NCI-H82 (cell line): ENCODE measurements around the gene ARAP2.

Experiments
- DNase-seq: peaks from one replicate; lab custom pipeline; 2025; lab: John Stamatoyannopoulos, UW

ARAP2 gene

DNA sequence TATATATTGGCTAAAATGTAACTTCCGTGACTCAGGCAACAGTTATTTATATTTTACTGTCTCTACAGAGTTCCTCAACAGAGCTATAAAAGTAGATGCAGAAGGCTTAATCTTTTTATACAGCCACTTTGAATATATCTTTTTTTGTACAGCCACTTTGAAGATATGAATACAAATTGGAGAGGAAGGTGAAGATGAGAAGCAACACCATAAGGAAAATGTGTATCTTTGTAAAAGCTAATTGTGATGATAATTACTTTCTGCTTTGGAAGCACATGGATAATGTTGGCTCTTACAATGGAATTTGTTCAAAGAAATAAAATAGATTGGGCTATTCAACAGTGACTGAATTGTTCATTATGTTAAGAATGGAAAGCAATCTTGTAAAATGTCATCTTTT lies 205.8 kb downstream of the ARAP2 start:
- no peak for DNase-seq

DNA sequence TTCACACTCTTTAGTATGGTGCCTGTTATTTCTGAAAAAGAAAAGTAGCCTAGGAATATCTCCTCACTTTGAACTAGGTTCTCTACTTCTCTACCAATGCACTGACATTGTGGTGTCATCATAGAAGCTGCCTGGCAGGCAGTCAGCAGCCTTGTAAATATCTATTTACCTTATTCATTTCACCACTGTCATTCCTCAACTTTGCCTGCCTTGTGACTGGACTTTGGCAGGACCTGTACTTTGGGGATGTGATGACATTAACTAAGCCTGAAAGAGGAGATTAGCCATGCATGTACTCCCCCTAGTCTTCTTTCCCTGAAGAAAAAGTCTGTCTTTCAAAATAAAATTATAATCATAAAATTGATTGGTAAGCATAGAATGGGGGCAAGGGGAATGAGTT lies 207.2 kb downstream of the ARAP2 start:
- DNase-seq, result no peak

DNA sequence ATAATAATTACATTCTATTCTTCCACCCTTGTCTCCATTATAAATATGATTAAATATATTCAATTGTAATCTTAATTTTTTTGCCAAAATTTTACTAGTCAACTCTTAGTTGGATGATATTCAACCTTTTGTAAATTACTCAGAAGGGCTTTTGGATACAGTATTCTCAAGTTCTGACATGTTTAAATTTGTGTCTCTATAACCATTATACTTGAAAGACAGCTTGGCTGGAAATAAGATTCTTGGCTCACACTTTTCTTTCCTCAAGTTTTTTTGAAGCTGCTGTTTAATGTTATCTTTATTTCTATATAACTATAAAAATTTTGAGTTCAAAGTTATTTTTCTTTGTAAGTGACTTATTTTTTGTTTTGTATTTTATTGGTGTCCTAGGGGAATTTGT lies 214.4 kb downstream of the ARAP2 start:
- DNase-seq, result no peak

DNA sequence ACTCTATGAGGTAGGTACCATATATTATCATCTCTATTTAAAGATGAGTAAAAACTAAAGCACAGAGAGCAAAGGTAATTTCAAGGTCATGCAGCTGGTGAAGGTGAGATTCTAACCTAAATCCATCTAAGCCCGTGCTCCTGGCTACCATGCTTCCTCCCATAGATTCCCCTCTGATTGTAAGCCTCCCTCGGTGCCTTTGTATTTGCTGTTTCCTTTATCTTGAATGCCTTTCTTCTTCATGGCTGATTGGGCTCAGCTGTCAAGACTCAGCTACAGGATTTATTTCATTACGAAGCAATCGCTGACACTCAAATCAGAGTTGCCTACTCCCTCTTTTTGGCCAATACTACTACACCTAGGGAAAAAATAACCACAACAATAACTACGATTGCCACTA lies 217.1 kb downstream of the ARAP2 start:
- DNase-seq, result no peak

DNA sequence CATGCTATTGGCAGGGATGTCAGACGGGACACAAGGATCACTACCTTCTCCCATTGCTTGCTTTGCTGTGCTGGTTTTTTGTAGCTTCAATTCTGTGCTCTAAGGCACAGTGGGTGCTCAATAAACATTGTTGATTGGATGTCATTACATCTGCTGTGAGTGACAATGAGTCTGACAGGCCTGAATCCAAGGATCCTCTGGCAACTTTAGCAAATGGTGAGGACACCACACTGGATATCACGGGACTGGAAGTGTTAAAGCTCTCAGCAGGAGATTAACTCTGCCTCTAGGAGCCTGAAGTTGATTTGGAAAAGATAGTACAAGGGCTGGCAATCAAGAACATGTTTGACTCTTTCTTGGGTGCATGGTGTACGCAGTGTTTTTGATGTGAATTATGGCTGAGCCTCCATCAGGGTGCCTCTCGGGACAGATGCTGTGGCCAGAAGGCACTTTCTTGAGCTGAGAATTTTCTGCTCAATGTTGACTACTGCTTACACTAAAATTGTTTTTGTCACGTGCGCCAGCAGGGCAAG lies 217.9 kb downstream of the ARAP2 start:
- no peak for DNase-seq

DNA sequence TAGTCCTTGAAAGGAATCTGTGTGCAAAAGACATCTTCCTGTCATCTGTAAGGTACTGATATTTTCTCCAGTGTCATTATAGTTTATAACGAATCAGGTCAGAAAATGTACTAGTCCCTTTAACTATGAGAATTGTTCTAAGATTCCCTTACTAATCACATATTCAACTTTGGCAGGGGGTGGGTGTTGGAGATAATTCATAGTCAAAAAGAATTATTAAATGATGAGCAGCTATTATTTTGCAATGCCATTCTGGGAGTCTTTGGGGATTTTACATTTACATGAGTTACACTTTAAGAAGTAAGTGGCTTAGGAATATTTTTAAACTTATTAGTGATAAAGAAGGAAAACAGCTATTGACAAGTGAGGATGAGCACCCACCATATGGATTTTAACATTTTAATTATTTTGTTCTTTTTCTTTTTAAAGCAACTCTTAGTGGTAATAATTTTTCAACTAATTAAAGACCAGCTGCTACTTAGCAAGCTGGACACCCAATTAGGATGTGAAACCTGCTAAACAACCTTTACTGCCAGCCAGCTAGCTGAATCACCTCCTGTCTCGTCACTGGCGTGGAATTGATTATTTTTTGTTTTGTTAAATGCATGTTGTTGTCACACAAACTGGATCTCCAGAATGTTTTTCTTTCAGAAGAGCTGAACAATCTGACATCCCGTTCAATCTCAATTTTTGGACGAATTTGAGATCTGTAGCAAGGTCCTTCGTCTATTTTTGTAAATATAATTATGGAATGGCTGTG lies 219.2 kb downstream of the ARAP2 start:
- no peak for DNase-seq

DNA sequence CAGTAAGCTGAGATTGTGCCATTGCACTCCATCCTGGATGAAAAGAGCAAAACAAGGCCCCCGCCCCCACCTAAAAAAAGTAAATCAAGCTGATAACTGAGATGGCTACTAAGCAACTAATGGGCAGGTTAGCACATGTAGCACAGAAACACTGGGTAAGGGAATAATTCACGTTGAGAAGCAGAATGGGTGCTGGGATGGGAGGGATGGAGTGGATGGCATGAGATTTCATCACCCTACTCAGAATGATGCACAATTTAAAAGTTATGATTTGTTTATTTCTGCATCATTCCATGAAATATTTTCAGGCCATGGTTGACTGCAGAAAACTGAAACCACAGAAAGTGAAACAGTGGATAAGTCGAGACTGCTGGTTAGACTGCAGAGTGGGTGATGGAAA lies 224.0 kb downstream of the ARAP2 start:
- DNase-seq, result no peak
